Measurements from ENCODE around the gene PHKB.

The PHKB gene

DNA sequence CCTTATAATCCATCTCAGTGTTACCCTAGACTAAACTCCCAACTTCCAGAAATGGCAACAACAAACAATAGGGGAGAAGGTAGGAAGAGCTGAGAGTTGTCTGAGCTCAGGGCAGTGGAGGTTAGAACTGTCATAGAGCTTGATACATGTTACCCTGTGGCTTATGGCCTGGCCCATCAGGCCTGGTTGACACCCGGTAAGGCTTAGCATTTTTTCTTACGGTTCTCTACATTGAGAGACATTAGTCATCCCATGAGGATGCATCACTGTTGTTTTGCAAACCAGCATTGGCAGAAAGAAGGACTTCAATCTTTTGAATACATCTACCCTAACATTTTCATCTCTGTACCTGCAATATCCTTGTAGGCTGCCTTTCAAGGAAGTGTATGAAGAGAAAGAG lies 226.6 kb downstream of the PHKB start:
- DNase-seq (ENCODE audit: low read depth): no peak

DNA sequence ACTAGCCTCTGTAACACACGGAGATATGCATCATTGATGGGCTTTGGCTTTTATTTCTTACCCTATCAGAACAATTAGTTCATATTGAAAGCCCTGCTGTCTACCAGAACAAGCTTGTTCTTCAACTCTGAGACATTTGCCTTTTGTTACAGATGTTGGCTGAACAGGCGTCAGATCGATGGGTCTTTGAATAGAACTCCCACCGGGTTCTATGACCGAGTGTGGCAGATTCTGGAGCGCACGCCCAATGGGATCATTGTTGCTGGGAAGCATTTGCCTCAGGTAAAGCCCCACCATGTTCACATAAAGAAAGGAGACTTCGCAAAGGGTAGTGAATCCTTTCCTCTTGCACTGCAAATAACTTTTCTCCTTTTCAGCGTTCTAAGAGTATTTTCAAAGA lies 232.1 kb downstream of the PHKB start:
- DNase-seq (ENCODE audit: low read depth): no peak

DNA sequence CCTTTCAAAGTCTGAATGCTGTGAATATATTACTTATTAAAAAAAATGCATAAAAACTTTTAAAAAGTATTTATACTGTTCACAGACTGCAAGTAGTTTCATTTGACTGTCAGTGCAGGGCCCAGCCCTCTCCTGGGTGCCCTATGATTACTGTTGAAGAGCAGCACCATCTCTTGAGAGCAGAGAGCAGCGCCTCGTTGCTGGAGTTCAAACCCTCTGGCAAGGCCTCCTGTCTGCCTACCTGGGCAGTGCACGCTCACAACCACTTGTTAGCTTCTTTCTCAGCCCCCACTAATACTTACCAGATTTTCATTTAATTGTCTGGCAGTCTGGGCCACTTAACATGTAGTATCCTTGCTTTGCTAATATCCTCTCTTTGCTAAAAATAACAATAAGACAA lies 233.4 kb downstream of the PHKB start:
- no peak for DNase-seq (ENCODE audit: low read depth)

DNA sequence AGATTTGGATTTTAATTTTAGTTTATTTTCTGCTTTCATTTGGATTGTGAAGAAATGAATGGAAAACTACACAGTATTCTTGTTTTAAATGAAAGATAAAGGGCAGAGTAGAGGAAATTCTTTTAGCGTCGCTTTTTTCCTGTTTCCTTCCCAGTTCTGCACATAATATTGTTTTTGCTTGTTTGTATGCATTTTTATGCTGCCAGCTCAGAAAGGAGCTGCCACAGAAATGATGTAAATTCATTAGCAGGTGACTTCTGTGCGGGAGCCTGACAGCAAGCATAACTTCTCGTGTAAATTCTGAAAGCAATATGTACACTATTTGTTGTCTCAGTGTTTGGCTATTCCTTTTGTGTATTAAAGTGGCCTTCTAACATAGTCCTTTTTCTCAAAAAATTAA lies 234.6 kb downstream of the PHKB start:
- no peak for DNase-seq (ENCODE audit: low read depth)

DNA sequence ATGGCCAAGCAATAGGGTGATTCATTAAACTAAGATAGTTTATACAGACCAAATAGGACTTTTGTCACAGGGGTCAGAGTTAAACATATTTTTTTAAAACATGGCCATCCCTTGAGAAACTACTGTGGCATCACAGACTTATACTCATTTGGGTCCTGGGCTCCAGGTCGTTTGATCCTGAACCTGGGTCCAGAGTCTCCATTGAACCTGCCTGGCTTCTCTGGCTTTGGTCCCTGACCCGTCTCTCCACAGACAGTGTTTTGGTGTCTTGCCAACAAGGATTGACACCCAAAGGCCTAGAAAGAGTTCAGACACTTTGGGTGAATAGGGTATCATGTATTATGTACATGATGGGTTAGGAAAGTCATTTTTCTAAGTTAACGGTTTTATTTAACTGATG lies 236.7 kb downstream of the PHKB start:
- DNase-seq (ENCODE audit: low read depth): no peak

DNA sequence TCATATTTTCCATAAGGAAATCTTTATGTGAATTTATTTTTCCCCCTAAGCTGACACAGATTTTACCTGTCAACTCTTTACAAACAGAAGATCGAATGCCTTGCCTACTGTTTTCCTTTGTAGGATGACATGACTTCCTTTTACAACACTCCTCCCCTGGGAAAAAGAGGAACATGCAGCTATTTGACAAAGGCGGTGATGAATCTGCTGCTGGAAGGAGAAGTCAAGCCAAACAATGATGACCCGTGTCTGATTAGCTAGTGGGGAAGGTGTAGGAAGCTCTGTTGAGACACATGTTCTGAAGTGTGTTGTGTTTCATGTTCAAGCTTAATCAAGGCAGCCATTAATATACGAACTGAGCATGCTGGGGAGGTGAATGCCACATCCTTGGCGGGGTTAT lies 238.0 kb downstream of the PHKB start:
- no peak for DNase-seq (ENCODE audit: low read depth)

GRCh38 chr16:47700857-47701587 lies 239.9 kb downstream of the PHKB start:
- no peak for DNase-seq (ENCODE audit: low read depth)

DNA sequence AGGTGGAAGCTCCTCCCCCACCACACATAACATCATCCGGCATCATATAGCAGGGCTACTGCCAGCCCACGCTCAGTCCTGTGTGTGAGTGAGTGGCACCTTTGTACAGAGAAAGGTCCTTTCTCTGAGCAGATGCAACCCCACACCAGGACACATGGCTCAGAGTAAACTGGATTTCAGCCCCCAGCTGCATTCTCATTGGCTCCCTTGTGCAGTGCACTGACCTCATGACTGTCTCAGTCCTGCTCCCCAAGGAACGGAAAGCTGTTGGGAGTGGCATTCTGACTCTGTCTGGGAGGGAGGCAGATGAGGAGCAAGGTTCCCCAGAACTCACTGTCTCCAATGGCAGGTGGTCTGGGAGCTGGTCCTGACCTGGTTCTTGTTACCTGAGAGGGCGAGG lies 244.1 kb downstream of the PHKB start:
- no peak for DNase-seq (ENCODE audit: low read depth)

GRCh38 chr16:47711809-47712208 lies 250.7 kb downstream of the PHKB start:
- no peak for DNase-seq (ENCODE audit: low read depth)

- no peak for DNase-seq (ENCODE audit: low read depth)
Observed at GRCh38 chr16:47712276-47713224, 251.4 kb downstream of the PHKB start.

GRCh38 chr16:47713225-47713595 lies 252.1 kb downstream of the PHKB start:
- DNase-seq (ENCODE audit: low read depth): no peak

- DNase-seq (ENCODE audit: low read depth): no peak
Observed at GRCh38 chr16:47715442-47716083, 254.4 kb downstream of the PHKB start.

GRCh38 chr16:47716571-47716970 lies 255.4 kb downstream of the PHKB start:
- DNase-seq (ENCODE audit: low read depth): no peak

GRCh38 chr16:47719713-47720112 lies 258.6 kb downstream of the PHKB start:
- no peak for DNase-seq (ENCODE audit: low read depth)

DNA sequence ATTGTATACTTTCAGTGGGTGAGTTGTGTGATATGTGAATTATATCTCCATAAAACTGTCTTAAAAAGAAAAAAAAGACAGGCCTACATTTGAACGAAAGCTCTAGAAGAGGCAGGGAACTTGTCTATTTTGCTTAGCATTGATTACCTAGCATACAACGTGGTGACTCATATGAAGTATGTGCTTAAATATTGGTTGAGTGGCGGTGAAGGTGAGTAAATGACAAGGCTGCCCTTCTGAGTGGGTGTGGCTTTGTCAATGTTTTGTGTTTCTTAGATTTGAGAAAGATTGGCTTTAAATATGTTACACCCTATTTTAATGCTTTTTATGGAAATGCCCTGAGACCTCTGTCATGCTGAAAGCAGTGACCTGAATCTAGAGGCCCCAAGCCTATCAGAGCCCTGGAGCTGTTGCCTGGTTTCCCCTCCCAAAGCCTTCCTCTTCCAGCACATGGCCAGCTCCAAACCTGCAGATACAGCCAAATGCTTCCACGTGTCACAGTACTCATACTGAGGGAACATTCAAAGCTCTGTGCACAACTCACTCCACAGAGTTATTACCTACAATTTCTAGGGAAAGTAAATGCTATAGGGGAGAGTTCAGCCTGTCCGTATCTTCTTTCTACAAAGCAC lies 260.0 kb downstream of the PHKB start:
- DNase-seq (ENCODE audit: low read depth): no peak

DNA sequence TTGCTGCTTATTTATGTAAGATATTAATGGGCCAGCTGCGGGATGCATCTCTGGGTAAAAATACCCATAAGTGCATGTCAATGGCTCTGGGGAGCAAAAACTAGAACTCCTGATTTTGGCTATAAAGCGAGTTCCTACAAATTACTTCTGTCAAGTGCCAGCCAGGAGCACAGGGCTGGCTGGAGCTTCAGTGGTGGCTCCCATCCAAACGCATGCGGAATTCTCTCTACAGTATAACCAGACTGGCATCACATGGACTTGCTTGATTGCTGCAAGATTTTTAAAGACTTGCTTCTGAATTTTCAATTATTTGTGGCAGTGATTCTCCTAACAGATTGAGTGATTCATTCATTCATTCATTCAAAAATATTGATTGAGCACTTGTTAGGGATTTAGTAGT lies 260.9 kb downstream of the PHKB start:
- no peak for DNase-seq (ENCODE audit: low read depth)

DNA sequence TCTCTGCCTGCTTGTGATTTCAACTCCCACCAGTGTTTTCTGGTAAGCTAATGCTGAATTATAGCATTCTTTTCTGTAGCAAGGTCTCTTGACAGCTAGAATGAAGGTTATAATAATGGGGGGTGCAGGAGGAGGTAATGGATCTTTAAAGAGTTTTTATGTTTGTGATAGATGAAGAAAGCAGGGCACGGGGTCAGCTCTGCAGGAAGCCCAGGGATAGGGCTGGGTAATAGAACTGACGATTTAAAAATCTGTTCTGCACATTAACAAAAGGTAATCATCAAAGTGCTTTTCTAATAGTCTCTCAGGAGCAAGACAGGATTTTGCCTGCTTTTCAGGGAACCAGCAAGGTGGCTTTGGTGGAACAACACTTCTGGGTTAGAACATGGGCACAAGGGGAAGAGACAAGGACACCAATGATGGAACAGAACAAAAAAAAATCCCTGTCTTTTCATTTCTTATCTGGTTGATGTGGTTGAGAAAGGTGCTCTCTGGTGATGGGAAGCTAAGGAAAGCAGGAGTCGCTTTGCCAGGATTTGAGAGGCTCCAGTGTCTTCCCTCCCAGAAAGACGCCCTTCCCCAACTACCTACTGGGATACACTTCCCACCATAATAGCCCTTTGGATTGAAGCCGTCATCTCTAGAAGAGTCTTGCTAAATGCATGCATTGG lies 263.1 kb downstream of the PHKB start:
- no peak for DNase-seq (ENCODE audit: low read depth)

- no peak for DNase-seq (ENCODE audit: low read depth)
Observed at GRCh38 chr16:47725188-47725695, 264.1 kb downstream of the PHKB start.

GRCh38 chr16:47726031-47726675 lies 265.0 kb downstream of the PHKB start:
- no peak for DNase-seq (ENCODE audit: low read depth)

DNA sequence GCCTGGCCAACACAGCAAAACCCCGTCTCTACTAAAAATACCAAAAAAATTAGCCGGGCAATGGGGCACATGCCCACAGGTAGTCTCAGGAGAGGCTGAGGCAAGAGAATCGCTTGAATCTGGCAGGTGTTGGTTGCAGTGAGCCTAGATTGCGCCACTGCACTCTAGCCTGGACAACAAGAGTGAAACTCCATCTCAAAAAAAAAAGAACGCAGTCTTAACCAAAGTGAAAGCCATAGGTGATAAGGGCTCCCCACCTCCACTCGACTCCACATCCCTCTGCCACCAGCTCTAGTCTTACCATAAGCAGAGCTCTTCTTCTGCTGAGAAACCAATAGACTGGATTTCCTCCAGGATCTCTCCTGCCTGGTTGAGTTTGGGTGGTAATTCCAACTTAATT lies 266.0 kb downstream of the PHKB start:
- DNase-seq (ENCODE audit: low read depth): no peak

GRCh38 chr16:47728205-47728604 lies 267.1 kb downstream of the PHKB start:
- DNase-seq (ENCODE audit: low read depth): no peak

Measured in activated gamma-delta T cell treated with anti-CD3 and anti-CD28 coated beads, Interleukin-2, amount 50 U/mL, for 16 hours (primary cell).